ENCODE data around the gene DLG2.

Gene DLG2

DNA sequence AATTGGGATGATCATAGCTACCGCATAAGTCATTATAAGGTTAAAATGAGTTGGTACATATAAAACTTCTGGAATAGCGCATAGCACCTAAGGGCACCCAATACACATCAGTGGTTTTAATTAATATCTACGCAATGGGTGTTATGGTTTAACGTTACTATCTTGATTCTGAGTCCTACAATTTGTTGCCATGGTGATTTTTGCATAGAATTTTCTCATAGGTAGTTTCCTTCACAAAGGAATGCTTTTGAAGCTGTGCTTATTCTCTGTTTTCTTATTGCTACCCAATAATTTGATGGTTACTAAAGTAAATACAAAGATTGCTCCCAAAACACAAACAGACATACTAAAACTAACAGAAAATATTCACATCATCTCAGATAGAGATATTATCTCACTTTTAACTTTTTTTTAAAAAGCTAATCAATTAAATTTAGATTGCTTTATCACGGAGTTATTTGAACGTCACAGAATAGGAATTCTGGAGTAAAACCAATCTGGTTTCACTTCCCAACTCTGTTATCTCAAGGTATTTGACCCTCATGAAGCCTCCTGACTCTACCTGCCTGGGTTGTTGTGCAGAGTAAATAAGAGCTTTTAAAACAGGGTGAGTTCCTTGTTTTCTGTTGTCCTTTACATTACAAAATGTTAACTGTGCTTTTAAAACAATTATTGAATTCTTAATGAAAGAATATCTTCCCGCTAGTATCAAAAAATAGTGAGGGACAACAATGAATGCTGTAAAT, 1705.5 kb downstream of the DLG2 start:
- DNase-seq (ENCODE audit: low spot score): no peak

DNA sequence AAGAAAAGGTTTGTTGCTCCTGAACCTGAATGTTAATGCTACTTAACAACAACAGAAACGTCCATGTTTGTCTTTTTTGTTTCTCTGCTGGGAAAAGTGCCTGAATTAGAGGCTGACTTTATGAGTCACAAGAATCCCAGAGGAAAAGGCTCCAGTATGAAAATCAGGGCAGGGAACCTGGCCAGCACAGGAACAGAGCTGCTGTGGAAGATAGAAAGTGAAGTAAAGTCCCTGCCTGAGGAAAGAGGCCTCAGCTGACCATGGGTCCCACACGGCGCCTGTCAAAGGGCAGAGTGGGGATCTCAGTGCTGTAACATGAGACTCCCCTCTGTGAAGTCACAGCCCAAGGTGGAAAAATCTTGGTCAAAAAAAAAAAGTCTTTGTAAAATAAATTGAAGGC, 1708.7 kb downstream of the DLG2 start:
- no peak for DNase-seq (ENCODE audit: low spot score)

DNA sequence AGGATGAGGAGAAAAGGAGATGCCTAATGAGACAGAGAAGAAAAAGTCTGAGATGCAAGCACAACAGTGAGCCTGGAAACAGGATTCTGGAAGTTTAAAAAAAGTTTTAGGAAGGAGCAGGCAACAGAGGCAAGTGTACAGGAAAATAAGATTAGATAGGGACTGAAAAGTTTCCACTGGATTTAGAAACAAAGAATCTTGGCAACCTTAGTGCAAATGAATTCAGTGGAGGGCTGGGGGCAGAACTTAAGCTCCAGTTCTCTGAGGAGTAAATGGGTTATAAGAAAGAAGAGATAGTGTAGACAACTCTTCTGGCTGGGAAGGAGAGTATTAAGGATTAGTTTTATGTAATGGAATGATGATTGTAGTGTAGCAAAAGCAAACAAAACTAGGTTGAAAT, 1712.1 kb downstream of the DLG2 start:
- DNase-seq (ENCODE audit: low spot score): no peak

DNA sequence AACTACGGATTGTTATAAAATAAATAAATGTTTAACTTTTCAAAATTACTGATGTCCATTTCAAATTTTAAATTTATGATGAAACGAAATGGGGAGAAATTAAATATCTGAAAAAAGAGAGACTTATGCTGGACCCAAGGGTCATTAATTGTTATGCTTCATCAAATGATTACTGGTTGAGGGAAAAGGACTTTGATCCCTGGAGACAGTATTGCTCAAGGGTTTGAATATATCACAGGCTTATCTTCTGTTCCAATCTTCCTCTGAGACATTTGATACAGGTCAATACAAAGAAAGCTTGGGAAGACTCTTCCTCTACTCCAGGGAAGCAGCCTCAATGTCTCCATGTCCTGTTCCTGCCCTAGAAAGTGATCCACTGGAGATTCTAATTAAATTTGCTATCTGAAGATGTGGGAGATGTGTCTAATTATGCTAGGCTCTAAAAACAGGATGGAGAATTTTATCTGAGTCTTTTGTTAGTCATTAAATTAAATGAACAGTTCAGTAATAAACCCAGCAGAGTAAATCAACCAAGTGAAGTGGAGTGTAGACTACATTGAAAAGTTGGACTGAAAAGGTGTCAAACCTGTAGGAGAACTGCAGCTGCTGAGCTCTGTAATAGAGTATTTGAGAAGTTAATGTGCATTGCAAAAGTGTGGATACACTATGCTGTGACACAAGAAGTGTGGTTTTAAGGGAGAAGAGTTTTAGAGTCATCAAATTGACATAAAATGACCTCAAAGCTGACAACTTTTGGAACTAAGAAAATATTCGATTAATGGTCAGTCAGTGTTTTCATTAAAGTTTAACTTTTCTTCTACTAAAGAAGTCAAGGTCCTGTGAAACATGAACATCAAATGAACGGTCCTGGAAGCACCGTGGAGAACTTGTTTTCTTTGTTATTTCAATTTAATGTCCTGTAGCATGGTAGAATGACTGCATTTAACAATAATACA, 1717.3 kb downstream of the DLG2 start:
- no peak for DNase-seq (ENCODE audit: low spot score)

DNA sequence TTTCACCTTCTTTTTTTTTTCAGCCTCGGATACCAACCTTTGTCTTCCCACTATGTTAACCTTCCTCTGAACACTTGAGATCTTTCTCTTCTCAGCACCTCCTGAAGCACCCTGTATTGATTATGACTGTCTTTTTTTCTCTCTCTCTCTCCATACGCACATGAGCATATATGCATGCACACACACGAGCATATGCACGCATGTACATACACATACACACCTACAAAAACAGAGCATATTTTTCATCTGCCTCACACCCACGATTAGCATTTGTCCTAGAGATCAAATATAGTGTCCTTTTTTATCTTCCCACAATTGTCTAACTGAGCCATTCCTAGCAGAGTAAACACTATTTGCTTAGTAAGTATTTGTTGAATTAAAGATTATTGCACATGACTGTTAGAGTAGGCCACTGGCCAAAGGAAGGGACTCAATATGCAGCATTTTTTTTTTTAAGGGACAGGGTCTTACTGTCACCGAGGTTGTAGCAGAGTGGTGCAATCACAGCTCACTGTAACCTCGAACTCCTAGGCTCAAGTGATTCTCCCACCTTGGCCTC, 1718.8 kb downstream of the DLG2 start:
- DNase-seq (ENCODE audit: low spot score): no peak

DNA sequence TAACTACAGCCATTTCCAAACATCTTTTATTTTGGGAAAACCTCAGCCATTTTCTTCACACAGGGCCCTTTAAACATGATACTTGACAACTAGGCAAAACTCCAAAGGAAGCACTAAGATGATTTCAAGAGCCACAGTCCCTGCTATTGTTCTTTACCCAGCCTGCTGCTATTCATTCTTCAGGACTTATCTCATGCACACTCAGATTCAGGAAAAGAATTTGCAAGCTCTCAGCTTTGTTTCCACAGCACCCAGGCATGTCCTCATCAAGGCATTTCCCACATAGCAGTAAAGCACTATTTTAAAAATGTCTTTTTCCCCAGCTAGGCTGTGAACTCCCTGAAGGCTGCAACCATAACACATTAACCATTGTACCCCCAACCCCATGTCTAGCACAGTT, 1731.6 kb downstream of the DLG2 start:
- no peak for DNase-seq (ENCODE audit: low spot score)

DNA sequence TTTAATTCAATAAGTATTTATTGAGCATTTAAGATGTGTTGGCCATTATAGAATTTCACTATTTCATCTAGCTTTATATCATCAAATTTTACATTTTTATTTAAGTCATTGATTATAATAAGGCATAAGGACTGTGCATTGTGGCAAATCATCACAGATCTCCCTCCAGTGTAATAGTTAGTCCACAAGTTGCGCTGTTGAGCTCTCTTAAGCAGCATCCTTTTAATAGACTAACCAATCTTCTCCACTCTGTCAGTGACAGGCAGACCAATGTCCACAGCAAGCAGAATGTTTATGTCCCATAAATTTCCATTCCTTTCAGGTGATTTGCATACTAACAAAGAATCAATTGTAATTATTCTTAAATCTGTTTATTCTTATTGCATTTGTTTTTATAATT, 1745.7 kb downstream of the DLG2 start:
- no peak for DNase-seq (ENCODE audit: low spot score)

DNA sequence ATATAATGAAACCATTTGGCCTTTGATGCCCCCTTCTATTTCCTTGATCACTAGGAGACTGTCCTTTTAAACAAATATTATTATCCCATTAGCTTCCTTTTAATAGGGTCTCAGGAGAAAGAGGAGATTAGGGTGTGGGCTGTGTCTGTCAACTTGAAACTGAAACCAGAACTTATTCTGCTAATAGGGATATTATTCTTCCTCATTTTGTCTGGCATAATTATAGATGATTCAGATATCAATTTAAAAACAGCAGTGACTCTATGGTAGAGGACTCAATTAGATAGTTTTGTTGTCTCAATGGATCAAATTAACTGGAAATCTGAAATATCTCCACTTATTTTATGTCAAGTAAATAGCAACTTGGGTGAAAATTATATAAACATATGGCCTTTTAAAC, 1756.1 kb downstream of the DLG2 start:
- DNase-seq (ENCODE audit: low spot score): no peak

DNA sequence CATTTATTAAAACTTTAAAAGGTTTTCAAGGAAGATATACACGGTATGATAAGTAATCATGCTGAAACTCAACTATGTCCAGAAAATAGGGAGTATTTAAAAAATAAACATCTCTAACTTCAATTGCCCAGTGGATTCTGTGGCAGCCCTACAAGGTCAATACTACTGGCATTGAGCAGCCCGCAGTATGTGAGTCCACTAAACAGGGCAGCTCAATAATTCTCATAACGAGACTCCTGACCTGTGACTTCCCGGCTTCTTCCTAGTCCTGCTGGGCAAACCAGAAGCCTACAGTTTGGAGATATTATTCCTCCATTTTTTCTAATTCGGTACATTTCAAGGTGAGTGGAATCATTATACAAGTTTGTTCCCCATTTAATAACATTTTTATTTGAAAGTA, 1760.5 kb downstream of the DLG2 start:
- DNase-seq (ENCODE audit: low spot score): no peak

DNA sequence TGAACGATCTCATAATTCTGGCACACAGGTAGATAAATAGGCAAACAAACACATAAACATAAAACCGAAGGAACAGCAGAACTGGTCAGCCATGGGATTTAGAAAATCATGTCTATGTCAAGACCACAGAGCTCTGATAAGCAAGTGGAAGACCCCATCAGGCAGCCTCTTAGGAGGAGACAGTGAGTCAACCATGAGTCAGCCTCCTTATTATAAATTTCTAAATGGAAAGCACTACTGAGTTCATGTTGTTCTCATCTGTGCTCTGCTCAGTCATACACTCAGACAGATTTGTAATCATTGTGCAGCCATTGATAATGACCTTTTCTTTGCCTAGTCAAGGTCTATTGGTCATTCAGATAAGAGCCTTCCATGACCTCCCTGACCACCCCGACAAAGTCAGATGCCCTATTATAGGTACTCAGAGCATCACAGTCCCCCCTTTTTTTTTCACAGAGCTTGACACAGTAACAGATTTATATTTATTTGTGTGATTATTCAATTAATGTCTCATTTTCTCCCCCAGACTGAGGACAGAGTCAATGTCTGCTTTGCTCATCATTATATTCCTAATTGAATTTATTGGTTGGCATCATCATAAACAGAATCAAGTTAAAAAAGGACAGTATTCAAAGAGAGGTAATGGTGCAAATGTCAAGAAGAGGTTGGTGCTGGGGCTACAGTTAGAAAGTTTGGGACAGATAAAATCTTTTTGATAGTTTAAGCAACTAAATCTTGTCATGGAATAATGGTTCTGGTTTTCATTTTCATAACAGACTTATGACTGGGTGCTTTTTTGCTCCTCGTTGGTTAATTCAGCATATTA, 1761.3 kb downstream of the DLG2 start:
- no peak for DNase-seq (ENCODE audit: low spot score)

DNA sequence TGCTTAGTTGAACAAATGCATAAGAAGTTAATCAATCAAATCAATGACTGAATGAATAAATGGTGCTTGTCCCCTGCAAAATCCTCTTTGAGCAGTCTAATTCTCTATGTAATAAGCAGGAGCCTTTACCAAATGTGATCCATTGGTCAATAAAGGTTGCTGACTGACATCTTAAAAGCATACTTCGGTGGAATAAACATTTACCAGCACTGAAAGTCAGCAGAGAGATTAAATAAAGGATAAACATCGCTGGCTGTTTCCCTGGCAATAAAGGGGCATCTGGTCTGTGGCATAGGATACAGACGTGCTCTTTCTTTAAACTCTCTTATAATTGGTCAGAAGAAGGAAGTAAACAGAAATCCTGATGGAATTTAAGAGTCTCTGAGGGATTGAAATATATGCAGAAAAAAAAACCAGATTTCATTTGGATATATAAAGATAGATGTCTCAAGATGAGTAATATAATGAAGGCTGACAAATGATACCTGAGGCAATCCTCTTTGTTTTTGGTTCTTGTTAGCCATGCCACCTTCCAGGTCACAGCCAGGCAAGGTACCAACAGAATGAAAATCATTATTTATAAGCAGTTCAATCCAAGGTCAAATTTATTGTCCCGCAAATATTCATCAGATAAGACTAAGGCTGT, 1762.6 kb downstream of the DLG2 start:
- no peak for DNase-seq (ENCODE audit: low spot score)

DNA sequence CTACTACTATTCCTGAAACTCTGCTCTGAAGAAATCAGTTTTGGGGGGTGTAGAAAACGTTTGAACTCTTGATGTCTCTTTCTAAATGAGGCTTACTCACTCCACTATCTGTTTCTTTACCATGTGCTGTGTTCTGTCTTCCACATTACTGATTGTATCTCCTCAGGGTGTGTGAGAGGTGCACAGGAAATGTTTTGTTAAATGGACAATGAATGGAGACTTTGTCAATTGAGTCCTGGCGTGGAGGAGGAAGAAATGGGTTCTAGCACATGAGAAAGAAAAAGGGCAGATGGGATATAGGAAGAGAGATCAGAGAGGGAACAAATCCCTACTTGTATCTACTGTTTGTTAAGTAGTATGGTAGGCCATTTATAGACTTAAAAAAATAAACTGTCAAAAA, 1763.9 kb downstream of the DLG2 start:
- DNase-seq (ENCODE audit: low spot score): no peak

DNA sequence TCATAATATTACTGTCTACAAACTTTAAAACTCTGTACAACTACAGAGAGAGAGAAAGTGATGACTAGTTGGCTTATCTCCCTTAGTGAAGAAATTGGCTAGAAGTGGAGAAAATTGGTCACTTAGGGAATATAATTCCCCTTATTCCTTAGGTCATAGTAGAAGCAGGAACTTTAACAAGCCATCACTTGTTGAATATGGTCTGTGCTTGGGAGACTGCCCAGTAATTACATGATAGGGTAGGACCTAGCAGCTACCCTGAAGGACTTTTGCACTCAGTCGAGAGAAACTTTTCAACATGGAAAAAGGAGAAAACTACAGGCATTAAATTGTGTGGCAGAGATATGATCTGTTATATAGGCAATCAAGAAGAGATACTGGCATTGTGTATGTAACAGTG, 1764.5 kb downstream of the DLG2 start:
- DNase-seq (ENCODE audit: low spot score): no peak

DNA sequence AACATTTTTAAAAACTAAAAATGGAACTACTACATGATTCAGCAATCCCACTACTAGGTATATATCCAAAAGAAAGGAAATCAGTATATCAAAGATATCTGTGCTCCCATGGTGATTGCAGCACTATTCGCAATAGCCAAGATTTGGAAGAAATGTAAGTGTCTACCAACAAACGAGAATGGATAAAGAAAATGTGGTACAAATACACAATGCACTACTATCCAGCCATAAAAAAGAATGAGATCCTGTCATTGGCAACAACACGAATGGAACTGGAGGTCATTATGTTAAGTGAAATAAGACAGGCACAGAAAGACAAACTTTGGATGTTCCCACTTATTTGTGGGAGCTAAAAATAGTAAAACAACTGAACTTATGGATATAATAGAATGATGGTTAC, 1765.1 kb downstream of the DLG2 start:
- DNase-seq (ENCODE audit: low spot score): no peak

DNA sequence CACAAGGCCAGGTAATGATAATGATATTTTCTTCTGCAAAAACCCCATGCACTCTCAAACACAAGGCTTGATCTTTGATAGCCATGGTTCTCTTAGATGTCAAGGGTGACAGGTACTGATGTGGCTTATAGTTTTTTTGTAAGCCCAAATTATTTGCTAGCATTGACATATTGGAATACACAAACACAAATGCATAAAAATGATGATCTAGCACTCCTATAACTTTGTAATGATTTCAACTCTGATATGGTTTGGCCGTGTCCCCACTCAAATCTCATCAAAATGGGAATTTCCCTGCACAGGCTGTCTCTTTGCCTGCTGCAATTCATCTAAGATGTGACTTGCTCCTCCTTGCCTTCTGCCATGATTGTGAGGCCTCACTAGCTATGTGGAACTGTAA, 1768.5 kb downstream of the DLG2 start:
- DNase-seq (ENCODE audit: low spot score): no peak

DNA sequence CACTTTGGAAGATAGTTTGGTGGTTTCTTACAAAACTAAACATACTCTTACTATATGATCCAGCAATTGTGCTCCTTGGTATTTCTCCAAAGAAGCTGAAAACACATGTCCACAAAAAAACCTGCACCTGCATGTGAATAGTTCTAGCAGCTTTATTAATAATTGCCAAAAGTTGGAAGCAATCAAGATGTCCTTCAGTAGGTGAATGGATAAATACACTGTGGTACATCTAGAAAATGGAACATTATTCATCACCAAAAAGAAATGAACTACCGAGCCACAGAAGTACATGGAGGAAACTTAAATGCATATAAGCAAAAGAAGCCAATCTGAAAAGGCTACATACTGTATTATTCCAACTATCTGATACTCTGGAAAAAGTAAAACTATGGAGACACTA, 1771.9 kb downstream of the DLG2 start:
- no peak for DNase-seq (ENCODE audit: low spot score)

DNA sequence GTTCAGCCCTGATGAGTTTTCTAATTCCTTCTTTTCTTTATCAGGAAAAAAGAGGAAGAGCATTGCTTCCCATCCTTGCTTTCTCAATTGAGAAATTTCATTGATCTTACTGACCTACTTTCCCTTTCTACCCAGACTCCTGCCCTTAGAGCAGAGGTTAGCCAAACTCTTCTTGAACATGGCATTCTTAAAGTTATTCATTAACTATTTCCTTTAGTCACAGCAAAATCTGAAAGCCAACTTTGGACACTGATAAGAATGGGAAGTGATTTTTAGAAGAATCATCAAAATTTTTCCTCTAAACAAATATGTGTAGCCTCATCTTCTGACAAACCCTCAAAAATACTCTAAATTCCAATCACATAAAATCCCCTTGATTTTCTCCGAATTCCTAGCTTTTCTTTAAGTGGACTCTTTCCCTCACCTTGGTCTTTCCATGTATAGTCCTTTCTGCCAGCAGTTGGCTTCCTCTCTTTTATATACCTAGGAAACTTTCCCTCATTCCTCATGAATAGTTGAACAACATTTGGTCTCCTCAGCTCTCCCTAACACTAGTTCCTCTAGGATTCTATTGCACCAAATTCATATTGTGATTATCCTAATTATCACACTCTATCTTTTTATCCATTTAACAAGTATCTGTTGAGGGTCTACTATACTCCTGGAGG, 1774.2 kb downstream of the DLG2 start:
- no peak for DNase-seq (ENCODE audit: low spot score)

DNA sequence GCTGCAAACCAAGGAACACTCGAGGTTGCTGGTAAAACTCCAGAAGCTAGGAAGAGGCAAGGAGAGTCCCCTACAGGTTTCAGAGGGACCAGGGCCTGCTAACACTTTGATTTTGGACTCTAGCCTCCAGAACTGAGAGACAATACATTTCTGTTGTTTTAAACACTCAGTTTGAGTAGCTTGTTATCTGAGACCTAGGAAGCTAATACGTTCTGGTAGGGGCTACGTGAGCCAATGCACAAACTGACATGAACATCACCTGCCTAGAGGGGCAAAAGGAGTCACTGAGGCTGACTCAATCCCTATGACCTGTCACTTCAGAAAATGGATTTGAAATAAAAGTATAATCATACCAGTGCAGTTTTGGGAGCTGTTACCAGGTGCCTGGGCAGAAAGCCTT, 1775.1 kb downstream of the DLG2 start:
- DNase-seq (ENCODE audit: low spot score): no peak

DNA sequence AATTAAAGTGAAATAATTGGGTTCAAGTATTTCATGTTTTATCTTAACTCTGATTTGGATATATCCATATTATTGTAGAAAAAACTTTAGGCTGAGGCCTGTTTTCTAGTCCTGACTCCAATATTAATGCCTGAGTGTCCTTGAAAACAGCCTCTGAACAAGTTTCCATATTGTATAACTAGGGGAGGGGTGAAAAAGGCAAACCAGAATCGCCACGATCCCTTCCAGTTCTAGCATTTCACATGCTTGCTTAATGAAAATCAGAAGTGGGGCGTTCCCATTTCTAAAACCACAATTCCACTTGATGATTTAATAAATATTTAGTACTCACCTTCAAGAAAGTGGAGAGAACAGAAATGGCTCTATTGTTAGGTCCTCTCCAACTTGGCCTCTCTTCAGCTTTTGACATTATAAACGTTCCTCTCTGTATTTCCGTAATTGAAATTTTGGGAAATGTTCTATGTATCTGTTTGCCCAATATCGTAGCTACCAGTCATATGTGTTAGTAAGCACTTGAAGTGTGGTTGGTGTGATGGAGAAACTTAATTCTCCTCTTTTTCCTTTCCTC, 1779.6 kb downstream of the DLG2 start:
- no peak for DNase-seq (ENCODE audit: low spot score)

DNA sequence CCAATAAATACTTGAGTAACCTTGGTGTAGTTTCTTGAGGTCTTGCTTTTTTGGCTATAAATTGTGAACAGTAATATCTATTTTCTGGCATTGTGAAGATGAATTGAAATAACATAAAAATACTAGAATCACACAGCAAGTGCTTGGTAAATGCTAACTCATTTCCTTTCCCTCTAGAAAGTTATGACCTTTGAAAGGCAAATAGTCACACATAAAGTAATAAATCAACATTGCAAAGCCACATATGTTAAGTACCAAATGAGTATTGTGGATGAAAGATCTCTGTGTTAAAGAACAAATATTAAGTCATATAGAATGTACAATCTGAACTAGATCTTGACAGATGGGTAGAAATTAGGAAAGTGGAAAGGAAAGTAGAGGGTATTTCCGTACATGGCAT, 1781.3 kb downstream of the DLG2 start:
- DNase-seq (ENCODE audit: low spot score): no peak

DNA sequence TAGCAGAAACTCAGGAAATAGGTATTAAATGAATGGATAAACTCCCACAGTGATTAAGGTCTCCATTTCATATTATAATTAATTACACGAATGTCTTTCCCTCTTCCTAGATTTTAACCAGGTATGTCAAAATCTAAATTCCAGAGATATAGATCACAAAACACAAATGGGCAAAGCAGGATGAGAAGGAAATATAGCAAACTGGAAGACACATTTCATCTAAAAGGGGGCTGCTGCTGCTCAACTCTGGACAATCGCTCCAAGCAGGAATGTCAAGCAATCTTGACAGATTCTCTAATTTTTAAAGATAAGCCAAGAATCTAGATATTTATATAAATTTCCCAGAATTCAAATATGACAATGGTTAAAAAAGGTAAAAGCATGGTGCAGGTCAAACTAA, 1786.8 kb downstream of the DLG2 start:
- DNase-seq (ENCODE audit: low spot score): no peak

Data from germinal center (tissue), 1 donor.